Caco-2 (cell line): ENCODE measurements around the gene MYB. TPM values are rescaled to one million over a fixed set of nuclear protein-coding genes. Genes with fewer than 3 reads are reported as not detected.
"Not testable (repeated sequence)": the region's sequence is repeated elsewhere in the genome, so short reads cannot be mapped to it uniquely, and the experiment has no call there.

Experiments
- BruUV-seq: library from RNA; stranded (reverse); fragments of 400-500 nt; replicated peaks from 2 replicates; lab custom pipeline; 2021; lab: Mats Ljungman, UMichigan
- CTCF ChIA-PET: fragments of 300-600 bp; sonication (Branson Sonifier 250); formaldehyde crosslinking; loops from one replicate; lab custom pipeline; 2022; ENCODE audit warnings: antibody characterized with exemption; lab: Charles Lee
- POLR2A ChIA-PET: fragments of 300-600 bp; sonication (Branson Sonifier 250); formaldehyde crosslinking; loops from one replicate; lab custom pipeline; 2022; ENCODE audit warnings: antibody characterized with exemption; lab: Charles Lee
- DNase-seq, 2 experiments: peaks; one replicate each; pipeline versions ENCODE4 v3.0.0 to v3.0.0-alpha.2; 2020 to 2022
- H3K27me3 ChIP-seq: replicated peaks from 2 replicates; pipeline ENCODE4 v1.6.0; 2011; ENCODE audit warnings: low read length; ENCODE audit not compliant: control insufficient read depth, insufficient read depth
- H3K36me3 ChIP-seq: 2 replicates; pipeline ENCODE4 v1.5.1; 2011; ENCODE audit warnings: low read length; ENCODE audit not compliant: control insufficient read depth, insufficient read depth
- H3K4me1 ChIP-seq: fragments of 250-450 bp; sonication (Bioruptor Pico); 2 replicates; pipeline ENCODE4 v1.5.1; 2020; ENCODE audit warnings: mild to moderate bottlenecking
- H3K4me3 ChIP-seq: 2 replicates; pipeline ENCODE4 v1.5.1; 2011; ENCODE audit warnings: low read depth, mild to moderate bottlenecking, control low read depth, low read length
- H3K9me3 ChIP-seq: fragments of 250-450 bp; sonication (Bioruptor Pico); 2 replicates; pipeline ENCODE4 v1.5.1; 2020; ENCODE audit warnings: mild to moderate bottlenecking, moderate library complexity
- H3K27ac Mint-ChIP-seq: one replicate; pipeline ENCODE4 v1.8.0; 2022; ENCODE audit warnings: mixed read lengths; ENCODE audit not compliant: unreplicated experiment
- H3K27me3 Mint-ChIP-seq: one replicate; pipeline ENCODE4 v1.8.0; 2022; ENCODE audit warnings: mixed read lengths; ENCODE audit not compliant: insufficient read depth, unreplicated experiment
- H3K36me3 Mint-ChIP-seq: one replicate; pipeline ENCODE4 v1.8.0; 2022; ENCODE audit warnings: mild to moderate bottlenecking, mixed read lengths; ENCODE audit not compliant: insufficient read depth, unreplicated experiment
- H3K4me1 Mint-ChIP-seq: one replicate; pipeline ENCODE4 v1.8.0; 2022; ENCODE audit warnings: low read depth, mixed read lengths; ENCODE audit not compliant: unreplicated experiment
- H3K4me3 Mint-ChIP-seq: one replicate; pipeline ENCODE4 v1.8.0; 2022; ENCODE audit warnings: mild to moderate bottlenecking, moderate library complexity, mixed read lengths; ENCODE audit not compliant: unreplicated experiment
- H3K9me3 Mint-ChIP-seq: one replicate; pipeline ENCODE4 v1.8.0; 2022; ENCODE audit warnings: mixed read lengths; ENCODE audit not compliant: unreplicated experiment
- CTCF ChIP-seq, 2 experiments: fragments of 200-600 bp in 1 of 2; IDR thresholded peaks; 1 replicate in 1 of 2; 2 replicates in 1 of 2; pipeline versions ENCODE4 v1.5.1 to v1.8.0; 2011 to 2022; ENCODE audit warnings: antibody characterized with exemption in 1 of 2, control low read depth in 1 of 2, inconsistent platforms in 1 of 2, low read depth in 1 of 2, low read length in 1 of 2, mild to moderate bottlenecking in 1 of 2, moderate library complexity in 1 of 2; ENCODE audit not compliant: insufficient read depth in 1 of 2, severe bottlenecking in 1 of 2, unreplicated experiment in 1 of 2
- intact Hi-C: fragments of 100-400 bp; cut with micrococcal nuclease; formaldehyde crosslinking; loops from one replicate; pipeline ENCODE4 v1.10.0; 2022; ENCODE audit not compliant: unreplicated experiment
- total RNA-seq: library from RNA; stranded (reverse); gene quantifications from 2 replicates; pipeline ENCODE4 v1.2.3, GENCODE V29; 2022

MYB gene
- total RNA-seq, 1 experiment from 2014 or later: 2.7 TPM

- Histone ChIP-seq H3K9me3 (no peaks in the 10 kb centered on the region), H3K36me3 (no peaks in the 10 kb centered on the region), H3K4me1 (no peaks in the 10 kb centered on the region), H3K4me3 (no peak overlapping the region), H3K27me3 (no peaks in the 10 kb centered on the region; the same call in 1 of the 2 replicates)
- BruUV-seq: no TSS peak
- Mint-ChIP-seq H3K27me3 (peaks cover 3% of the 10 kb centered on the region), H3K4me3 (no peak overlapping the region), H3K36me3 (no peaks in the 10 kb centered on the region), H3K9me3 (no peaks in the 10 kb centered on the region), H3K27ac (no peak overlapping the region), H3K4me1 (no peaks in the 10 kb centered on the region)
- ChIA-PET POLR2A (no interaction called here), CTCF (no interaction called here)
- TF ChIP-seq CTCF (IDR thresholded peaks at IDR 0.05; ENCODE audit: insufficient read depth in 1 of 2, low read depth in 1 of 2, low read length in 1 of 2, severe bottlenecking in 1 of 2, unreplicated experiment in 1 of 2): no peak
- DNase-seq: no peak
- intact Hi-C loops: no loop called here
These were observed 59.6 kb downstream of the MYB start for GRCh38 chr6:135240711-135241110.

- intact Hi-C loops: no loop called here
- H3K9me3 Mint-ChIP-seq: no peaks in the 10 kb centered on the region
- H3K4me1 Mint-ChIP-seq: no peaks in the 10 kb centered on the region
- H3K4me3 ChIP-seq: no peak overlapping the region
- CTCF ChIA-PET: no interaction called here
- H3K4me1 ChIP-seq: no peaks in the 10 kb centered on the region
- H3K27me3 Mint-ChIP-seq: no peaks in the 10 kb centered on the region
- no peaks in the 10 kb centered on the region for H3K9me3 ChIP-seq
- POLR2A ChIA-PET: interaction anchor here (0.6 kb wide), 1 partner anchor 29 kb away, joined by 3 read pairs; no protein-coding TSS in a partner anchor
- no peaks in the 10 kb centered on the region for H3K27me3 ChIP-seq
- H3K4me3 Mint-ChIP-seq: no peak overlapping the region
- no peaks in the 10 kb centered on the region for H3K36me3 Mint-ChIP-seq
- no peak overlapping the region for H3K27ac Mint-ChIP-seq
- H3K36me3 ChIP-seq: no peaks in the 10 kb centered on the region
- DNase-seq: no peak
- no peak for TF ChIP-seq CTCF (IDR thresholded peaks at IDR 0.05; ENCODE audit: insufficient read depth in 1 of 2, low read depth in 1 of 2, low read length in 1 of 2, severe bottlenecking in 1 of 2, unreplicated experiment in 1 of 2)
- BruUV-seq: no TSS peak
These were observed 63.0 kb downstream of the MYB start for GRCh38 chr6:135243871-135244796.

GRCh38 chr6:135244805-135245204 is 63.7 kb downstream of the MYB start:
- Histone ChIP-seq H3K4me1 (no peaks in the 10 kb centered on the region), H3K4me3 (no peak overlapping the region), H3K27me3 (no peaks in the 10 kb centered on the region), H3K36me3 (no peaks in the 10 kb centered on the region), H3K9me3 (no peaks in the 10 kb centered on the region)
- BruUV-seq: no TSS peak
- TF ChIP-seq CTCF (IDR thresholded peaks at IDR 0.05; ENCODE audit: insufficient read depth in 1 of 2, low read depth in 1 of 2, low read length in 1 of 2, severe bottlenecking in 1 of 2, unreplicated experiment in 1 of 2): no peak
- Mint-ChIP-seq H3K9me3 (no peaks in the 10 kb centered on the region), H3K4me1 (no peaks in the 10 kb centered on the region), H3K27me3 (no peaks in the 10 kb centered on the region), H3K4me3 (no peak overlapping the region), H3K27ac (no peak overlapping the region), H3K36me3 (no peaks in the 10 kb centered on the region)
- DNase-seq: no peak
- ChIA-PET POLR2A (no interaction called here), CTCF (no interaction called here)
- intact Hi-C loops: no loop called here

GRCh38 chr6:135246412-135247012 is 65.4 kb downstream of the MYB start:
- H3K27ac Mint-ChIP-seq, BruUV-seq, intact Hi-C loops: not testable (repeated sequence)

More at GRCh38 chr6:135246412-135247012, 65.4 kb downstream of the MYB start:
- H3K27me3 Mint-ChIP-seq, H3K4me1 ChIP-seq, H3K4me3 ChIP-seq, H3K4me1 Mint-ChIP-seq, H3K9me3 ChIP-seq, H3K36me3 Mint-ChIP-seq, H3K36me3 ChIP-seq, POLR2A ChIA-PET, H3K9me3 Mint-ChIP-seq, CTCF ChIA-PET, DNase-seq, H3K27me3 ChIP-seq, H3K4me3 Mint-ChIP-seq: not testable (repeated sequence)
